ENCODE results near the gene FLNB. TPM values are rescaled to one million over a fixed set of nuclear protein-coding genes. Genes with fewer than 3 reads are reported as not detected.

The FLNB gene
- total and polyA plus RNA-seq, 9 of the 15 experiments (the other 6 are each of a cell fraction or from before 2014, with no cell fraction given), result 9.4 to 48.1 (median 25.6) TPM

GRCh38 chr3:58093574-58094195 lies 85.5 kb downstream of the FLNB start (continued):
- TF ChIP-seq SREBF1 (IDR thresholded peaks at IDR 0.05; ENCODE audit: borderline replicate concordance, low read depth, low read length), result no peak

- intact Hi-C loops (cut with micrococcal nuclease) (no loop called here), in situ Hi-C loops (cut with MboI) (no loop called here)
- ATAC-seq (no peak), DNase-seq (ENCODE audit: extremely low read depth in 1 of 4, low spot score in 3 of 4) (no peak), FAIRE-seq (no peak)
- Histone ChIP-seq H3K4me1 (replicated peaks in 1 of 2; ENCODE audit: control insufficient read depth in 2 of 2, insufficient read depth in 2 of 2, low read length in 2 of 2) (peaks cover 0 to 3% of the 10 kb centered on the region in 2 experiments; a peak in 3 of 5 replicates), H3K9me1 (ENCODE audit: control insufficient read depth, insufficient read depth, low read length) (no peaks in the 10 kb centered on the region), H3K79me2 (ENCODE audit: control insufficient read depth, insufficient read depth, low read length) (no peaks in the 10 kb centered on the region), H3K27me3 (ENCODE audit: control insufficient read depth in 2 of 2, insufficient read depth in 2 of 2, low read length in 2 of 2) (no peaks in the 10 kb centered on the region), H3K4me2 (ENCODE audit: insufficient read depth, low read length) (no peak overlapping the region), H3K9me3 (replicated peaks; ENCODE audit: control insufficient read depth, insufficient read depth, low read depth, low read length) (no peaks in the 10 kb centered on the region), H3K27ac (ENCODE audit: extremely low read depth, low read depth, low read length) (no peak overlapping the region), H3K9ac (ENCODE audit: insufficient read depth in 1 of 2, low read depth in 2 of 2, low read length in 2 of 2) (no peak overlapping the region), H3K4me3 (no peak overlapping the region), H3K36me3 (ENCODE audit: control insufficient read depth, insufficient read depth, low read length) (peaks cover 36% of the 10 kb centered on the region; the same call in 2 of the 3 replicates), H4K20me1 (replicated peaks; ENCODE audit: control insufficient read depth, insufficient read depth, low read length) (no peaks in the 10 kb centered on the region), H2AFZ (ENCODE audit: low read depth, low read length) (no peak overlapping the region)
- POLR2A ChIA-PET, result no interaction called here
- BruUV-seq (replicated peaks), result no TSS peak
- TF ChIP-seq ZSCAN32 (CRISPR knock-in tag; IDR thresholded peaks at IDR 0.05), result no peak
- TF ChIP-seq HMG20B (CRISPR knock-in tag; IDR thresholded peaks at IDR 0.05), result no peak
- no peak for TF ChIP-seq ZNF140 (CRISPR knock-in tag; IDR thresholded peaks at IDR 0.05)
- TF ChIP-seq CBFA2T2 (conservative IDR thresholded peaks at IDR 0.05), result no peak
- CTCF ChIA-PET (ENCODE audit: low intra/inter-chr PET ratio), result no interaction called here
- WGBS (ENCODE audit: insufficient coverage, low coverage, missing lambda C conversion rate), result 81% methylated on average over 8 of the region's 8 CpGs
Observed at GRCh38 chr3:58094657-58095056, 86.4 kb downstream of the FLNB start.

All from K562 (cell line).